ENCODE data around the gene CDK14.

GRCh38 chr7:91051966-91052365 is 455.8 kb downstream of the CDK14 start:
- TF ChIP-seq, protein P1, sequence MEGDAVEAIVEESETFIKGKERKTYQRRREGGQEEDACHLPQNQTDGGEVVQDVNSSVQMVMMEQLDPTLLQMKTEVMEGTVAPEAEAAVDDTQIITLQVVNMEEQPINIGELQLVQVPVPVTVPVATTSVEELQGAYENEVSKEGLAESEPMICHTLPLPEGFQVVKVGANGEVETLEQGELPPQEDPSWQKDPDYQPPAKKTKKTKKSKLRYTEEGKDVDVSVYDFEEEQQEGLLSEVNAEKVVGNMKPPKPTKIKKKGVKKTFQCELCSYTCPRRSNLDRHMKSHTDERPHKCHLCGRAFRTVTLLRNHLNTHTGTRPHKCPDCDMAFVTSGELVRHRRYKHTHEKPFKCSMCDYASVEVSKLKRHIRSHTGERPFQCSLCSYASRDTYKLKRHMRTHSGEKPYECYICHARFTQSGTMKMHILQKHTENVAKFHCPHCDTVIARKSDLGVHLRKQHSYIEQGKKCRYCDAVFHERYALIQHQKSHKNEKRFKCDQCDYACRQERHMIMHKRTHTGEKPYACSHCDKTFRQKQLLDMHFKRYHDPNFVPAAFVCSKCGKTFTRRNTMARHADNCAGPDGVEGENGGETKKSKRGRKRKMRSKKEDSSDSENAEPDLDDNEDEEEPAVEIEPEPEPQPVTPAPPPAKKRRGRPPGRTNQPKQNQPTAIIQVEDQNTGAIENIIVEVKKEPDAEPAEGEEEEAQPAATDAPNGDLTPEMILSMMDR (IDR thresholded peaks at IDR 0.05) = no peak
- TF ChIP-seq POLR2A (IDR thresholded peaks at IDR 0.05) (no peak), EP300 (IDR thresholded peaks at IDR 0.05) (no peak)
